ENCODE data around the gene RALGAPA2. TPM values are rescaled to one million over a fixed set of nuclear protein-coding genes. Genes with fewer than 3 reads are reported as not detected.

RALGAPA2 gene
- total RNA-seq, 4 donors from 2014 or later: 18.4 to 27.4 (median 25.2) TPM

GRCh38 chr20:20632644-20633043 is 79.8 kb downstream of the RALGAPA2 start:
- Histone ChIP-seq H3K4me1 (no peaks in the 10 kb centered on the region), H3K4me3 (no peak overlapping the region), H3K27me3 (no peaks in the 10 kb centered on the region), H3K9me3 (no peaks in the 10 kb centered on the region), H3K36me3 (peaks cover 0 to 70% of the 10 kb centered on the region in 2 donors), H3K27ac (no peak overlapping the region)
- ATAC-seq: no peak
- TF ChIP-seq CTCF (IDR thresholded peaks at IDR 0.05) (no peak), POLR2AphosphoS5 (IDR thresholded peaks at IDR 0.05) (no peak), EP300 (IDR thresholded peaks at IDR 0.05) (no peak), POLR2A (IDR thresholded peaks at IDR 0.05) (no peak)
- 89 to 100% methylated on average over 1 to 2 of the region's 2 CpGs for WGBS, 2 donors (ENCODE audit: low coverage in 1 of 2)

GRCh38 chr20:20630551-20630950 is 81.9 kb downstream of the RALGAPA2 start:
- no peak for ATAC-seq
- H3K36me3 ChIP-seq: peaks cover 0 to 77% of the 10 kb centered on the region in 2 donors
- TF ChIP-seq CTCF (IDR thresholded peaks at IDR 0.05): no peak
- TF ChIP-seq EP300 (IDR thresholded peaks at IDR 0.05): no peak
- no peak for TF ChIP-seq POLR2A (IDR thresholded peaks at IDR 0.05)
- TF ChIP-seq POLR2AphosphoS5 (IDR thresholded peaks at IDR 0.05): no peak

GRCh38 chr20:20629556-20630188 is 82.8 kb downstream of the RALGAPA2 start:
- no peak overlapping the region for H3K27ac ChIP-seq
- H3K4me3 ChIP-seq: no peak overlapping the region
- peaks cover 0 to 70% of the 10 kb centered on the region in 2 donors for H3K36me3 ChIP-seq
- no peak for ATAC-seq
- WGBS, 2 donors (ENCODE audit: low coverage in 1 of 2): 96 to 97% methylated on average over 2 to 3 of the region's 3 CpGs
- H3K27me3 ChIP-seq: no peaks in the 10 kb centered on the region
- H3K9me3 ChIP-seq: no peaks in the 10 kb centered on the region
- no peaks in the 10 kb centered on the region for H3K4me1 ChIP-seq
- TF ChIP-seq POLR2AphosphoS5 (IDR thresholded peaks at IDR 0.05) (no peak), EP300 (IDR thresholded peaks at IDR 0.05) (no peak), POLR2A (IDR thresholded peaks at IDR 0.05) (no peak), CTCF (IDR thresholded peaks at IDR 0.05) (no peak)

More at GRCh38 chr20:20630551-20630950, 81.9 kb downstream of the RALGAPA2 start:
- WGBS, 2 donors (ENCODE audit: low coverage in 1 of 2): 89 to 96% methylated on average over 4 of the region's 4 CpGs
- H3K9me3 ChIP-seq: no peaks in the 10 kb centered on the region
- H3K27me3 ChIP-seq: no peaks in the 10 kb centered on the region
- no peaks in the 10 kb centered on the region for H3K4me1 ChIP-seq
- no peak overlapping the region for H3K27ac ChIP-seq
- no peak overlapping the region for H3K4me3 ChIP-seq

- Histone ChIP-seq H3K27me3 (no peaks in the 10 kb centered on the region), H3K4me3 (no peak overlapping the region), H3K36me3 (peaks cover 0 to 57% of the 10 kb centered on the region in 2 donors), H3K27ac (no peak overlapping the region), H3K9me3 (no peaks in the 10 kb centered on the region), H3K4me1 (no peaks in the 10 kb centered on the region)
- 100% methylated on average over 1 of the region's 2 CpGs; no CpG with 5 or more reads in 1 of the 2 donors for WGBS, 2 donors (ENCODE audit: low coverage in 1 of 2)
- TF ChIP-seq POLR2AphosphoS5 (IDR thresholded peaks at IDR 0.05): no peak
- no peak for TF ChIP-seq EP300 (IDR thresholded peaks at IDR 0.05)
- TF ChIP-seq POLR2A (IDR thresholded peaks at IDR 0.05): no peak
- no peak for ATAC-seq
Measured at GRCh38 chr20:20628314-20628713, 84.1 kb downstream of the RALGAPA2 start.

GRCh38 chr20:20627471-20627870 is 85.0 kb downstream of the RALGAPA2 start:
- H3K4me3 ChIP-seq: no peak overlapping the region
- no peaks in the 10 kb centered on the region for H3K9me3 ChIP-seq
- ATAC-seq: no peak
- H3K36me3 ChIP-seq: peaks cover 0 to 52% of the 10 kb centered on the region in 2 donors
- WGBS, 2 donors (ENCODE audit: low coverage in 1 of 2): 94 to 100% methylated on average over 2 to 4 of the region's 4 CpGs
- TF ChIP-seq POLR2AphosphoS5 (IDR thresholded peaks at IDR 0.05): no peak
- TF ChIP-seq POLR2A (IDR thresholded peaks at IDR 0.05): no peak
- no peak for TF ChIP-seq CTCF (IDR thresholded peaks at IDR 0.05)
- no peak for TF ChIP-seq EP300 (IDR thresholded peaks at IDR 0.05)
- H3K4me1 ChIP-seq: no peaks in the 10 kb centered on the region
- no peaks in the 10 kb centered on the region for H3K27me3 ChIP-seq
- no peak overlapping the region for H3K27ac ChIP-seq
